Esophagus squamous epithelium (tissue), 5 donors: ENCODE results near the gene CRYAA. TPM values are rescaled to one million over a fixed set of nuclear protein-coding genes. Genes with fewer than 3 reads are reported as not detected.
"Not testable (repeated sequence)": the region's sequence is repeated elsewhere in the genome, so short reads cannot be mapped to it uniquely, and the experiment has no call there.

ENCODE experiments used
- DNase-seq: peaks from one replicate; lab custom pipeline; 2025; lab: John Stamatoyannopoulos, UW
- H3K27ac ChIP-seq, 4 donors: fragments of 200-600 bp; sonication (generic); one replicate each; pipeline ENCODE4 v1.5.1; 2016 to 2019; ENCODE audit warnings: mild to moderate bottlenecking in 1 of 4
- H3K27me3 ChIP-seq, 4 donors: fragments of 200-600 bp; sonication (generic); 1 replicate in 3 of 4; 2 replicates in 1 of 4; pipeline versions ENCODE4 v1.5.1 to v1.6.0; 2017 to 2021; ENCODE audit warnings: antibody characterized with exemption in 1 of 4
- H3K36me3 ChIP-seq, 3 donors: fragments of 200-600 bp; sonication (generic); one replicate each; pipeline ENCODE4 v1.5.1; 2016 to 2019
- H3K4me1 ChIP-seq, 3 donors: fragments of 200-600 bp; sonication (generic); one replicate each; pipeline ENCODE4 v1.5.1; 2017 to 2019
- H3K4me3 ChIP-seq, 4 donors: fragments of 200-600 bp; sonication (generic); 1 replicate in 3 of 4; 2 replicates in 1 of 4; pipeline ENCODE4 v1.5.1; 2016 to 2019; ENCODE audit warnings: mild to moderate bottlenecking in 2 of 4, moderate library complexity in 1 of 4
- H3K9me3 ChIP-seq, 3 donors: fragments of 200-600 bp; sonication (generic); one replicate each; pipeline ENCODE4 v1.5.1; 2016 to 2019
- WGBS, 2 donors: methylation state at CpG; one replicate each; pipeline ENCODE4 v1.1.5; 2018; 5-methylcytosine and 5-hydroxymethylcytosine counted together
- intact Hi-C: fragments of 100-400 bp; cut with DNase I; formaldehyde crosslinking; loops from one replicate; pipeline ENCODE4 v1.15.0; 2022
- total RNA-seq, 4 donors: library from RNA; depleted of rRNA; stranded (reverse); fragments of >200 nt; gene quantifications; one replicate each; pipeline ENCODE4 v1.1.0, GENCODE V29; 2016
- donor health status: DM: yes; HTN: yes; CAD: no.

CRYAA gene, protein sequence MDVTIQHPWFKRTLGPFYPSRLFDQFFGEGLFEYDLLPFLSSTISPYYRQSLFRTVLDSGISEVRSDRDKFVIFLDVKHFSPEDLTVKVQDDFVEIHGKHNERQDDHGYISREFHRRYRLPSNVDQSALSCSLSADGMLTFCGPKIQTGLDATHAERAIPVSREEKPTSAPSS
- not detected for total RNA-seq

DNA sequence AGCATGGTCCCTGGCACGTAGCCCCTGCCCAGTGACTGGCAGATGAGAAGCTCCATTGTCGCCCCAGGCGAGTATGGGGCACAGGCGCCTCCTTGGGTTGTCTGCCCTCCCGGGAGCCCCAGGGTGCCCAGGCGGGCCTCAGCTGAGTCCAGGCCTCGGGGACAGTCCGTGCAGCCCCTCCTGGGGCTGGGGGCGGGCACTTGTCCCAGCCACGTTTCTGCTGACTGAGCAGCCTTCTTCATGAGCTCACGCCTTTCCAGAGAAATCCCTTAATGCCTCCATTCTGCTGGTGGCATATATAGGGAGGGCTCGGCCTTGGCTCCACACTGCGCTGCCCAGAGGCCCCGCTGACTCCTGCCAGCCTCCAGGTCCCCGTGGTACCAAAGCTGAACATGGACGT, at the start of gene CRYAA:
TSS of gene CRYAA (plus strand) at position 301 of the 400 bp plus-strand sequence. CDS start at position 393, 92 bp downstream.
- H3K36me3 ChIP-seq, H3K4me1 ChIP-seq, H3K27me3 ChIP-seq, H3K9me3 ChIP-seq, intact Hi-C loops, DNase-seq, H3K27ac ChIP-seq, H3K4me3 ChIP-seq: not testable (repeated sequence)
- WGBS, 2 donors, result no CpG with 5 or more reads among the region's 16 CpGs

DNA sequence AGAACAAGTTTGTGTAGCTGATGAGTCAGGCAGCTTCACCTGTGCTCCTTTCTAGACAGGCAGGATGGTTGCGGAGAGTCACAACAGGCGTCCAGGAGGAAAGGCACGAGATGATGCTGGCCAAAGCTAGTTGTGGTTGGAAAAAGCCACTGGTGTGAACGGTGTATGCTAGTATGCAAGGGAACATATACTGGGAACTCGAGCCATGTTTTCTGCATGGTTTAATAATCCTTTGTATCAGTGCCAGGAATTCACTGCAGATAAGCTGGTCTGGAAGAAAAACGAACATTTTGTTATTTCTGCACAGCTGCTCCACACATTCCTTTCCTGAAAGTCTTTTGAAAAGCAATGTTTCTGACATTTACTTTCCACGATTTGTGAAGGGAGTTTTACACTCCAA, 38.7 kb upstream of the CRYAA start:
- H3K4me1 ChIP-seq, intact Hi-C loops, H3K27me3 ChIP-seq, DNase-seq, H3K36me3 ChIP-seq, H3K4me3 ChIP-seq, H3K9me3 ChIP-seq, H3K27ac ChIP-seq: not testable (repeated sequence)
- WGBS, 2 donors, result no CpG with 5 or more reads among the region's 7 CpGs

DNA sequence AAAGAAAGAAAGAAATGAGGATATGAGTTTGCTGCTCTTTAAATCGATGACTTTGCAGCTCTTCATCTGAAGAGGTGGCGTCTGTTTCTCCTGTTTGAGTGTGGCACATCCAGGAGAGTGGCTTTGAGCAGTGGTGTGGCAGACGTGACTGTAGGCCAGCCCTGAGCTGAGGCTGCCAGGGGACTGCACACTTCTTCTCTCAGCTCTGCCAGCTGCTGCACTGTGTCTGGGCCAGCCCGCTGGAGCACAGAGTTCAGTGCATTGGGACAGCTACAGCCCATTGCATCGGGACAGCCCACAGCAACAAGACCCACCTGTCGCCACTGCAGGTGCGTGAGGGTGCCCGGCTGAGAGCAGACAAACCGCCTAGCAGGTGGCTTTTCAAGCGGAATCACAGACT, 34.3 kb upstream of the CRYAA start:
- intact Hi-C loops, H3K4me3 ChIP-seq, H3K27ac ChIP-seq, H3K4me1 ChIP-seq, DNase-seq, H3K27me3 ChIP-seq, H3K9me3 ChIP-seq, H3K36me3 ChIP-seq: not testable (repeated sequence)
- no CpG with 5 or more reads among the region's 10 CpGs for WGBS, 2 donors

DNA sequence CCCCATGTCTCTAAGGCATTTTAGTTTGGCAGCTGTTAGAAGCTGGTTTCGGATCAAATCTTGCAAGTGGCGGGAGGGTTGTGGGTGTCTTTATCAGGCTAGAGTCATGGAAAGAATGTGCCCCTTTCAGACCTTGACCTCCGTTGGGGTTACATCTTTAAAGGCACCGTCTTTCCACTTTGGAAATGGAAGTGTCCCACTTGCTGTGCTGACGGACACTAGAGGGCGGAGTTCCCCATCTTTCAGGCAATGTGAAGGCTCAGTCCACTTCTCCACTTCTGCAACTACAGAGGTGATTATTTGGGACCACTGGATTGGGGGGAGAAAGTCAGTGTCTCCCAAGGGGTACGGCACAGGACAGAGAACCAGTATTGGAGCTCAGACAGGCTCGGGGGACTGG, 29.9 kb upstream of the CRYAA start:
- H3K36me3 ChIP-seq, H3K9me3 ChIP-seq, H3K4me3 ChIP-seq, intact Hi-C loops, H3K4me1 ChIP-seq, DNase-seq, H3K27ac ChIP-seq, H3K27me3 ChIP-seq: not testable (repeated sequence)
- no CpG with 5 or more reads among the region's 8 CpGs for WGBS, 2 donors

DNA sequence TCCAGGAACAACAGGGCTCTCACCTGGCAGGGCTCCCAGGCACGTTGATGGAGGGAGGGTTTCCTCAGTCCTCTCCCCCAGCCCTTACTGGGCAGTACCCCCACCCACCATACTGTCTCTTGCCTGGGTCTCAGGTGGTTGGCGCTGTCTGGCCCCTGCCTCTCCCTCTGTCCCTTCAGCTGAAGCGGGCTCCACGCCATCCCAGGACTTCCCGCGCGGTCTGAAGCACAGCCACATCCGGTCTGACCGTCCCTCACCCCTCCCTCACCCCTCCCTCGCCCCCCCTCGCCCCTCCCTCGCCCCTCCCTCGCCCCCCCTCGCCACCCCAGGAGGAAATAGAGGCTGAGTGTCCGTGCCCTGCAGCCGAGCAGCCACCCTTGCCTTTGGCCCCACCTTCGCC, 27.4 kb upstream of the CRYAA start:
- H3K4me3 ChIP-seq, DNase-seq, H3K4me1 ChIP-seq, H3K27me3 ChIP-seq, H3K27ac ChIP-seq, H3K36me3 ChIP-seq, H3K9me3 ChIP-seq, intact Hi-C loops: not testable (repeated sequence)
- WGBS, 2 donors, result 22% methylated on average over 7 of the region's 17 CpGs; no CpG with 5 or more reads in 1 of the 2 donors

- DNase-seq, intact Hi-C loops, H3K4me1 ChIP-seq, H3K9me3 ChIP-seq, H3K27me3 ChIP-seq, H3K36me3 ChIP-seq, H3K4me3 ChIP-seq, H3K27ac ChIP-seq: not testable (repeated sequence)
- no CpG with 5 or more reads among the region's 12 CpGs for WGBS, 2 donors
These were observed 22.2 kb upstream of the CRYAA start for GRCh38 chr21:43146637-43147036.

GRCh38 chr21:43147999-43148398, 20.8 kb upstream of the CRYAA start:
- H3K4me3 ChIP-seq, H3K27me3 ChIP-seq, H3K27ac ChIP-seq, intact Hi-C loops, DNase-seq, H3K9me3 ChIP-seq, H3K4me1 ChIP-seq, H3K36me3 ChIP-seq: not testable (repeated sequence)
- no CpG with 5 or more reads among the region's 7 CpGs for WGBS, 2 donors

GRCh38 chr21:43149344-43149743, 19.5 kb upstream of the CRYAA start:
- H3K4me3 ChIP-seq, H3K4me1 ChIP-seq, H3K9me3 ChIP-seq, H3K27ac ChIP-seq, DNase-seq, H3K27me3 ChIP-seq, H3K36me3 ChIP-seq, intact Hi-C loops: not testable (repeated sequence)
- WGBS, 2 donors, result no CpG with 5 or more reads among the region's 11 CpGs

DNA sequence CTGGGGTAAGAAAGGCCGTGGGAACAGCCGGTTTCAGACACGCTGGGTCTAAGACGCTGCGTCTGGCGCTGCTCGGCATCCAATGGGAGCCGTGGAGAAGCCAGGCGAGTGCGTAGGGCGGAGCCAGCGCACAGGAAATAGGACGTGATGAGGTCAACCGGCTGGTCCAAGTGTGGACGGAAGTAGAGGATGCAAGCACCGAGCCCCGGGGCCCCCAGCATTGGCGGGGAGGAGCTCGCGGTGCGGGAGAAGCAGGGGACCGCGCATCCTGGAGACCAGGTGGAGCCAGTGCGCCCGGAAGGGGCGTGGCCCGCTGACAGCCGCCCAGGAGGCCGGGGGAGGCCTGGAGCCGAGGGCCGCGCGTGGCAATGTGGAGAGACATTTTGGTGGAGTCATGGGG, 15.2 kb upstream of the CRYAA start:
- H3K36me3 ChIP-seq, DNase-seq, H3K27ac ChIP-seq, intact Hi-C loops, H3K4me1 ChIP-seq, H3K27me3 ChIP-seq, H3K9me3 ChIP-seq, H3K4me3 ChIP-seq: not testable (repeated sequence)
- WGBS, 2 donors, result no CpG with 5 or more reads among the region's 33 CpGs

DNA sequence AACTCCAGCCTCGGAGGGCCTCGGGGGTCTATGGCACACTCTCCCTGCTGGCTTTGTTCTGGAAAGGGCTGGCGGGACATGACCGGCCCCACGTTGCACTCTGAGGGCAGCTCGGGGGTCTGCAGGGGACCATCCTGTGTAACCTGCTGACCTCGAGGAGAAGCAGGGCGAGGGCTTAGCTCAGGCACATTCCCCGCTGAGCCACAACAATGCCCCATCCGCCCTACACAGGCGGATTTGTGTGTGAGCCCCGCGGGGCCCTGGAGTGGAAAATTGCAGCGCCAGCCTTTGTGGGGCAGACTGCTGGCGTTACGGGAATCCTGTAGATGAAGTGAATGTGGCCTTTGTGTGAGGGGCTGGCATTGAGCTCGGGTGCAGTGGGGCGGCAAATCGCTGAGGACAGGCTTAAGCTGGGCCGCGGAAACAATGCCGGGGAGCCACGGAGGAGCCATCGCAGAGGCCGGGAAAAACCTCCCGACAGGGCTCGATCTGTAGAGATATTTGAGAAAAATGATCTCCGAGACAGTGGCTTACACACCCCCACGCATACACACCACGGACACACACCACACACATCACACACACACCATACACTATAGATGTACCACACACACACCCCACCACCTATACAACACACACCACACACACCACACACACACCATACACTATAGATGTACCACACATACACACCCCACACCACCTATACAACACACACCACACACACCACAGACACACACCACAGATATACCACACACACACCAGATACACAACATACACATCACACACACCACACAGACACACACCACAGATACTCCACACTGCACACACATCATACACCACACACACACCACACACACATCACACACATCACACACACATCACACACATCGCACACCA, 9.3 kb upstream of the CRYAA start:
- H3K4me1 ChIP-seq, DNase-seq, H3K27me3 ChIP-seq, H3K36me3 ChIP-seq, H3K4me3 ChIP-seq, H3K9me3 ChIP-seq, H3K27ac ChIP-seq, intact Hi-C loops: not testable (repeated sequence)
- WGBS, 2 donors, result 75 to 80% methylated on average over 1 to 3 of the region's 31 CpGs

GRCh38 chr21:43161826-43162707, 6.7 kb upstream of the CRYAA start:
- H3K4me3 ChIP-seq, H3K36me3 ChIP-seq, intact Hi-C loops, H3K27me3 ChIP-seq, H3K27ac ChIP-seq, DNase-seq, H3K4me1 ChIP-seq, H3K9me3 ChIP-seq: not testable (repeated sequence)
- no CpG with 5 or more reads among the region's 24 CpGs for WGBS, 2 donors

DNA sequence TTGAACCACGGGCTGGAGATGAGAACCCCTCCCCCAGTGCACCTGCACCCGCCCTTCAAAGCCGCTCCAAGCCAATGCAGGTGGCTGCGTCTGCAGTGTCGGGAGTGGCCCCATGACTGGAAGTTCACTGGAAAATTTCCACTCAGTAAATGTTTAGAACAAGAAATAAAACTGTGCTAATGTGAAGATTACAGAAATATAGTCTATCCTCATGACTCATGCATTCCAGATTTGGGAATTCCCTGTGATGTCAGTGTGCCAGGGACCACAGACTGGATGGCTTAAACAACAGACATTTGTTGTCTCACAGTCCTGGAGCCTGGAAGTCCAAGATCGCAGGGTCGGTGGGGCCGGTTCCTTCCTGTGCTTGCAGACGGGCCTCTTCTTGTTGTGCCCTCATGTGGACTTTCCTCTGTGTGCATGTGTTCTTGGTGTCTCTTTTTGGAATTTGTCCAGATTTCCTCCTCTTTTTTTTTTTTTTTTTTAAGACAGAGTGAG, 6.1 kb upstream of the CRYAA start:
- H3K36me3 ChIP-seq, DNase-seq, H3K4me3 ChIP-seq, H3K27ac ChIP-seq, H3K4me1 ChIP-seq, H3K9me3 ChIP-seq, intact Hi-C loops, H3K27me3 ChIP-seq: not testable (repeated sequence)
- no CpG with 5 or more reads among the region's 9 CpGs for WGBS, 2 donors
